ENCODE results near the gene SKIC3. TPM values are rescaled to one million over a fixed set of nuclear protein-coding genes. Genes with fewer than 3 reads are reported as not detected.
A peak's percentile ranks its signal among the peaks of the same experiment; 100 is the strongest.

Gene SKIC3
- total RNA-seq, 1 donor from 2014 or later, result 102 TPM

- Mint-ChIP-seq H3K4me1 (peaks cover 12% of the 10 kb centered on the region), H3K27me3 (ENCODE audit: low read depth) (no peaks in the 10 kb centered on the region), H3K4me3 (no peak overlapping the region), H3K36me3 (peaks cover 13% of the 10 kb centered on the region), H3K9me3 (no peaks in the 10 kb centered on the region), H3K27ac (no peak overlapping the region)
- TF ChIP-seq CTCF (IDR thresholded peaks at IDR 0.05; ENCODE audit: unreplicated experiment), result no peak
- no peak for DNase-seq (ENCODE audit: low spot score in 2 of 2, unreplicated experiment in 2 of 2)
Measured at GRCh38 chr5:95549030-95549429, 5.7 kb downstream of the SKIC3 start.

GRCh38 chr5:95543017-95543705 lies 11.6 kb downstream of the SKIC3 start:
- Mint-ChIP-seq H3K36me3 (peaks cover 25% of the 10 kb centered on the region), H3K27ac (peak overlapping the region; percentile 14)
- no peak for DNase-seq (ENCODE audit: low spot score in 2 of 2, unreplicated experiment in 2 of 2)

GRCh38 chr5:95537501-95537900 lies 17.3 kb downstream of the SKIC3 start:
- no peak for DNase-seq (ENCODE audit: low spot score in 2 of 2, unreplicated experiment in 2 of 2)
- TF ChIP-seq CTCF (IDR thresholded peaks at IDR 0.05; ENCODE audit: unreplicated experiment), result no peak
- Mint-ChIP-seq H3K27ac (no peak overlapping the region), H3K36me3 (peaks cover 43% of the 10 kb centered on the region), H3K4me3 (no peak overlapping the region), H3K9me3 (no peaks in the 10 kb centered on the region), H3K27me3 (ENCODE audit: low read depth) (no peaks in the 10 kb centered on the region), H3K4me1 (peaks cover 7% of the 10 kb centered on the region)

More at GRCh38 chr5:95543017-95543705, 11.6 kb downstream of the SKIC3 start:
- H3K4me3 Mint-ChIP-seq, result no peak overlapping the region
- no peak for TF ChIP-seq CTCF (IDR thresholded peaks at IDR 0.05; ENCODE audit: unreplicated experiment)
- no peaks in the 10 kb centered on the region for H3K27me3 Mint-ChIP-seq (ENCODE audit: low read depth)
- no peaks in the 10 kb centered on the region for H3K9me3 Mint-ChIP-seq
- H3K4me1 Mint-ChIP-seq, result no peaks in the 10 kb centered on the region

GRCh38 chr5:95533761-95534160 lies 21.0 kb downstream of the SKIC3 start:
- H3K27me3 Mint-ChIP-seq (ENCODE audit: low read depth), result no peaks in the 10 kb centered on the region
- no peaks in the 10 kb centered on the region for H3K9me3 Mint-ChIP-seq
- H3K36me3 Mint-ChIP-seq, result peaks cover 30% of the 10 kb centered on the region
- no peak for TF ChIP-seq CTCF (IDR thresholded peaks at IDR 0.05; ENCODE audit: unreplicated experiment)
- peaks cover 7% of the 10 kb centered on the region for H3K4me1 Mint-ChIP-seq
- no peak for DNase-seq (ENCODE audit: low spot score in 2 of 2, unreplicated experiment in 2 of 2)
- peak overlapping the region; percentile 0 for H3K27ac Mint-ChIP-seq
- no peak overlapping the region for H3K4me3 Mint-ChIP-seq

GRCh38 chr5:95533106-95533505 lies 21.7 kb downstream of the SKIC3 start:
- H3K27ac Mint-ChIP-seq, result peak overlapping the region; percentile 0
- H3K4me3 Mint-ChIP-seq, result no peak overlapping the region
- no peak for DNase-seq (ENCODE audit: low spot score in 2 of 2, unreplicated experiment in 2 of 2)
- H3K27me3 Mint-ChIP-seq (ENCODE audit: low read depth), result no peaks in the 10 kb centered on the region
- no peak for TF ChIP-seq CTCF (IDR thresholded peaks at IDR 0.05; ENCODE audit: unreplicated experiment)
- H3K9me3 Mint-ChIP-seq, result no peaks in the 10 kb centered on the region
- H3K4me1 Mint-ChIP-seq, result peaks cover 7% of the 10 kb centered on the region
- peaks cover 35% of the 10 kb centered on the region for H3K36me3 Mint-ChIP-seq
